Stimulated activated CD4-positive, alpha-beta T cell treated with anti-CD3 and anti-CD28 coated beads, Interleukin-15, amount 100 ng/mL, for 24 hours (primary cell): ENCODE results near the gene OR6C75.
"Not testable (repeated sequence)": the region's sequence is repeated elsewhere in the genome, so short reads cannot be mapped to it uniquely, and the experiment has no call there.

Experiments used
- DNase-seq: peaks from one replicate; pipeline ENCODE4 v3.0.0-alpha.2; 2020

Gene OR6C75

DNA sequence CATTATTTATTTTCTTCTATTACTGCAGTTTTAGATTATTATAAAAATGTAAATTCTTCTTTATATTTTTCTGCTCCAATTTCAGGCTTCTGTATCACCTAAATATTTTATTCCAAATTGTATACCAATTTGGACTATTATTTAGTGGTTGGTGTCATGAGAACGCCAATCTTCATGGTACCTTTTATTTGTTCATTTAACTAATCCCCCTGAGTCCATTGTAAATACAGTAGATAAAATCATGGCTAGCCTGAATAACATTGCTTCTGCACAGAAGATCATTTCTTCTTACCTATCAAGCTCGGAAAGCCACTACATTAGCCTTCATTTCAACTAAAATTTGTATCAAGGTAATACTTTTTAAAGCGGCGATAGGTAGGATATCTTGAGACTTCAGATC is at the start of gene OR6C75:
Gene OR6C75 (plus strand): TSS at position 301 of the 400 bp plus-strand sequence. CDS start 2,136 bp downstream, outside the sequence.
- no peak for DNase-seq

DNA sequence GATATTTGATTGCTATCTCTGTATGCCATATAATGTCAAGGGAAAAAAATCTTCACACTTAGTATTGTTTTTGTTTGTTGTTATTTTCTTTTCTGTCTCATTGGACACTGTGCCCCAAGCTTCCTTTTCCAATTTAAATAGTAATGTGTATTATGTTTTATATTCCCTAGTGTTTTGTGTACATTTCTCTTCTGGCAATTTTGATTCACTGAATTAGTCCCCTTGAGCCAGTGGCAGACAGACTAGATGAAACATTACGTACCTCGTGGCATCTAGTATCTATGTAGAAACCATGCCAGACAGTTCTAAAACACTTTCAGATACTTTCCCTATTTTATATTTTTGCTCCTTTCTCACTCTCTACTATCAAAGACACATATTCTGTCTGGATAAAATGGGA is 48.7 kb upstream of the OR6C75 start, which contains the start of gene OR6C1:
Gene OR6C1 (plus strand): TSS at position 301 of the 400 bp plus-strand sequence. CDS start 6,257 bp downstream, outside the sequence.
- DNase-seq, result no peak

DNA sequence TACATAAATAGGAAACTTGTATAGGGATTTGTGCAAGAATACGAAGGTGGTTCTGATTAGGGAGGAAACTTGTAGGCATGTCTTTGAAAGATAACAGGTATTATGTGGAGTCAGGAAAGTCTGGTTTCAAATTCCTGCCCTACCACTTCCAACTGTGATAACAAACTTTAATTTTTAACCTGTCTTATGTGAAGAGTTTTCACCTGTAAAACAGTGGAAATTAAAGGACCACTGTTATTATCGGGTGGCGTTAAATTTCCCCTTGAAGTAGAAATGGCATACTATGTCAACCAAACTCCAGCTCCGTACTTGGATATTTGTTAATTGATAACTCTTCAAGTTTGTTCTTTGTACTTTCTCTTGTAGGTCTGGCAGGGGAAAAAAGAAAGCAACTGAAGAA is 42.6 kb upstream of the OR6C75 start:
- DNase-seq, result no peak

DNA sequence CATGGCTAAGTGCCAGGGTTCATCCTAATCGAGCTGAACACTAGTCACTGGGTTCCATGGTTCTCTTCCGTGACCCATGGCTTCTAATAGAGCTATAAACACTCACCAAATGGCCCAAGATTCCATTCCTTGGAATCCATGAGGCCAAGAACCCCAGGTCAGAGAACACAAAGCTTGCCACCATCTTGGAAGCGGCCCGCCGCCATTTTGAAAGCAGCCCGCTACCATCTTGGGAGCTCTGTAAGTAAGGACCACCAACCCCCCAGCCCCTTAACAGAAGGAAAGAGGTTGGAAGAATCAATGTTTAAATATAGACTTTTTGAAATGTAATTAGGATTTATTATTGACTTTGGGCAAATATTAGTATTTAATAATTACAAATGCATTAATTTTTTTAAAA is 37.0 kb upstream of the OR6C75 start:
- DNase-seq, result not testable (repeated sequence)

DNA sequence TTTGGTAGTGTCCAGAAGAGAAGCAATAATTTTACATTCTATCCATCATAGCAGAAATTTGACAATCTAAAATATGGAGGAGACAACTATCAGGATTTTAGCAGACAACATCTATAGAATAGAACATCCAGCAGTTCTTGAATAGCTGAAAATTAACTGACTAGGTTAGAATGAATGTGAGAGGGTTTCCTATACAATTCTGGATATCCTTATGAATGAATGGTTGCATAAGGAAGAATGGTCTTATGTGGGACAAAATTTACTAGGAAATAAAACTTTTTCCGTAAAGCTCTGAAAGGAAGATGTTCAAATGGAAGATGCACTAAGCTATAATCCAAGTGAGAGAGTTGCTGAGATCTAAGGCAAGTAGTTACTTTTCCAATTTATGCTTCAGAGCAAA is 32.3 kb upstream of the OR6C75 start, which contains the start of gene OR6C3:
Gene OR6C3 (plus strand): TSS at position 301 of the 400 bp plus-strand sequence. CDS start 955 bp downstream, outside the sequence.
- no peak for DNase-seq

DNA sequence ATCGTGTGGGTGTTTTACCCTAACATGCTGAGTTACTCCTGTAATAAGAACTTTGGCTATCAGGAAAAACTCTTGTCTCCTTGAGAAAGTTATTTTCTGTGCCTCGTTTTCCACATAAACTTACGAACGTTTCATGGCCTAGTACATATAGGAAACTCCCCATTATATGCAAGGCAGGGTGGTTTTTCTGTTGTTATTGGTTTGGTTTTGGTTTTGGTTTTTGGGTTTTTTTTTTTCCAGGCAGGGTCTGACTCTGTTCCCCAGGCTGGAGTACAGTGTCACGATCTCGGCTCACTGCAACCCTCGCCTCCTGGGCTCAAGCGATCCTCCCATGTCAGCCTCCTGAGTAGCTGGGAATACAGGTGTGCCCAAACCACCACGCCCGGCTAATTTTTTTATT is 26.8 kb upstream of the OR6C75 start:
- DNase-seq, result no peak

DNA sequence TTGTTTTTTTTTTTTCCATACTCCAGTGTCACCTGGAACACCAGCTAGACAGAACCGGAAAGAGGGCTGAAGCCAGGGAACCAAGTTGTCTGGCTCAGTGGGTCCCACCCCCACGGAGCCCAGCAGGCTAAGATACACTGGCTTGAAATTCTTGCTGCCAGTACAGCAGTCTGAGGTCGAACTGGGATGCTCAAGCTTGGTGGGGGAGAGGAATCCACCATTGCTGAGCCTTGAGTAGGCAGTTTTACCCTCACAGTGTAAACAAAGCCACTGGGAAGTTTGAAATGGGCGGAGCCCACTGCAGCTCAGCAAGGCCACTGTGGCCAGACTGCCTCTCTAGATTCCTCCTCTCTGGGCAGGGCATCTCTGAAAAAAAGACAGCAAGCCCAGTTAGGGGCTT is 7.4 kb upstream of the OR6C75 start:
- not testable (repeated sequence) for DNase-seq

DNA sequence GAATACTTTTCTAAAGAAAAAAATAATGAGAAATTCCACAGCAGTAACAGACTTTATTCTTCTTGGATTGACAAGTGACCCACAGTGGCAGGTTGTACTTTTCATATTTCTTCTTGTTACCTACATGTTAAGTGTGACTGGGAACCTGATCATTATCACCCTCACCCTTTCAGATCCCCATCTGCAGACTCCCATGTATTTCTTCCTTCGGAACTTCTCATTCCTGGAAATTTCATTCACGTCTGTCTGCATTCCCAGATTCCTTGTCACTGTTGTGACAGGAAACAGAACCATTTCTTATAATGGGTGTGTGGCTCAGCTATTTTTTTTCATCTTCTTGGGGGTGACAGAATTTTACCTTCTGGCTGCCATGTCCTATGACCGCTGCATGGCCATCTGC is 2.3 kb downstream of the OR6C75 start:
- DNase-seq, result no peak

DNA sequence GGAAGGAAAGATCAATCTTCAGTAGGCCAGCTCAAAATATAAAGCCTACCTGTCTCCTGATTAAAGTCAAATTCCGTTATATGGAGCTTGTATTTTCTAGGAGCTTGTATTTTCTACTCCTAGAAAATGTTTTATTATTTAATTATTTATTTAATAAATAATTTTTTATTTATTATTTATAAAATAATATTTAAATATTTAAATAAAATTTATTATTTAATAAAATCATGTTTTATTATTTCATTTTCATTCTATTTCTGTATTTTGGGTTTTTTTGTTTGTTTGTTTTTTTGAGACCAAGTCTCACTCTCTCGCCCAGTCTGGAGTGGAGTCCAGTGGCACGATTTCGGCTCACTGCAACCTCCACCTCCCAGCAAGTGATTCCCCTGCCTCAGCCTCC is 9.7 kb downstream of the OR6C75 start:
- DNase-seq, result no peak

DNA sequence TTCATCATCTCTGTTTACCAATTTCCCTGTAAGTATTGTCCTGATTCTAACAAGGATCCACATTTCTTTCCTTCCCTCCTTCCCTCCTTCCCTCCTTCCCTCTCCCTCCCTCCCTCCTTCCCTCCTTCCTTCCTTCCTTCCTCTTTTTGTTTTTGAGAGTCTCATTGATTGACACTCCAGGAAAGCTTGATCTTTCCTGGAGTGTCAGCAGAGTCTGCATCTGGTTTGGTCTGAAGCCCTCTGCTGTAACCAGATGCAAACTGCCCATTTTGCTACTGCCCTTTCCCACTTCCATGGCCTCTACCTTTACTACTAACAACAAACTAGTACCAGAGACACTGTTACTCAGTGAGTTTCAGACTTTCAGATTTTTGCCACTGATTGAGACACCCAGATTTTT is 23.1 kb downstream of the OR6C75 start:
- DNase-seq, result no peak

DNA sequence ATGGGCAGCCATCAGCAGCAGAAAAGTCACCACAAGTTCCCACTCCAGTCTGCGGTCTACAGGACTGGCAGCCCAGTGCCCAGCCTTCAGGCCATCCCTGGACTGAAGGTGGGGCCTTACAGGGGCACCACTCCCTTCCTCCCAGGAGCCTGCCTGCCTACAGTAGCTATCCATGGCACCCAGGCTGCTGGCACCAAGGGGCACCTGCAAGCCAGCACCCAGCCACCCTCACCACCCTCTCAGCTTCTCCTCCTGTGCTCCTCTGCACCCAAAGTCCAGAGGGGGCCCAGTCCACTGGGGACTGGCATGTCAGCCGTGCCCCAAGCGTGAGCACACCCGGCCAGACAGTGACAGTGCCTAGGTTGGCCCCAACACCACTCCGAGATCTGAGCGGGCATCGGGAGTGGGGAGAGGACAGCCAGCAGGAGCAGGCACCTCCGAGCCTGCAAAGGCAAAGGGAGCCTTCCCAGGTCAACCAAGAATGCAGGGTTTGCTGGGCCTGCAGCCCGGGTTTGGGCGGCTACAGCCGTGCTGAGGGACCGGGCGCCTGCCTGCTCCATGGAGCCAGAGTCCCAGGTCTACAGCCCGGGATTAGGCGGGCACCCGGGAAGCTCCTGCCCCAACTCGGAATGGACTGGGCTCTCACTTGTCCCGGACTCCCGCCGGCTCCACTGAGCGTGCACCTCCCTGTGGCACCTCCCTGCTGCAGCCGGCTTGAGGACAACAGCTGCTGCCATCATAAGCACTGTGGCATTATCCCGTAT is 29.4 kb downstream of the OR6C75 start:
- DNase-seq, result no peak

DNA sequence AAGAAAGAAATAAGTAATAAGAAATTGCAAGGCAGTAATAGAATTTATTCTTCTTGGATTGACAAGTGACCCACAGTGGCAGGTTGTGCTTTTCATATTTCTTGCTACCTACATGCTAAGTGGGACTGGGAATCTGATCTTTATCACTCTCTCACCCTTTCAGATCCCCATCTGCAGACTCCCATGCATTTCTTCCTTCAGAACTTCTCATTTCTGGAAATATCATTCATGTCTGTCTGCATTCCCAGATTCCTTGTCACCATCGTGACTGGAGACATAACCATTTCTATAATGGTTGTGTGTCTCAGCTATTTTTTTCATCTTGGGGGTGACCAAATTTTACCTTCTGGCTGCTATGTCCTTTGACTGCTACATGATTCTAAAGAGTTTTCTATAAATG is 33.6 kb downstream of the OR6C75 start:
- DNase-seq, result no peak

DNA sequence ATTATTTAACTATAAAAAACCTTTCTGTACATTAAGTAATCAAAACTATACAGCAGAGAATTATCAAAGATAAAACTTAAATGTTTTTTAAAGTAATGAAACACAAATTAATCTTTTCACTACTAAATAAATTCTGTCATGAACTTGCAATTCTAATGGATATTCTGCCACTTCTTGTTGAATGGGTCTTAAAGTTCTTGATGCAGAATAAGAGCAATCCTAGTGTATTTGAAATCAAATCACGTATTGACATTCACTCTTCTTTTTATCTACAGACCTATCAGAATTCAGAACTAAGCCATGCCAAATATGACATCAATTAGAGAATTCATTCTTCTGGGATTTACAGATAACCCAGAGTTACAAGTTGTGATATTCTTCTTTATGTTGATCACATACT is 37.5 kb downstream of the OR6C75 start, which contains the start of gene OR6C65:
Gene OR6C65 (plus strand): TSS at position 301 of the 400 bp plus-strand sequence. CDS start 0 bp downstream, at position 301.
- DNase-seq, result no peak

DNA sequence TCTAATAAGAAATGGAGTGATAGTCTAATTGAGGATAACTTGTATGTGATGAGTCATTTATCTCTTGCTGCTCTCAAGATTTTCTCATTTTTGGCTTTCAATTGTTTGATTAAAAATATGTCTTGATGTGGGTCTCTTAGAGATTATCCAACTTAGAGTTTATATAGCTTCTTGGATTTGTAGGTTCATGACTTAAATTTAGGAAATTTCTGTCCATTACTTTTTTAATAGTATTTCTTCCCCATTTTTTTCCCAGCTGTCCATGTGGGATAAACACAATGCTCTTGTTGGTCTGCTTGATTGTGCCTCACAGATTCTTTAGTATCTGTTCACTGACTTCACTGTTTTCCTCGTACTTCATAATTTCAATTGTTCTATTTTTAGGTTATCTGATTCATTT is 45.1 kb downstream of the OR6C75 start:
- DNase-seq, result no peak

DNA sequence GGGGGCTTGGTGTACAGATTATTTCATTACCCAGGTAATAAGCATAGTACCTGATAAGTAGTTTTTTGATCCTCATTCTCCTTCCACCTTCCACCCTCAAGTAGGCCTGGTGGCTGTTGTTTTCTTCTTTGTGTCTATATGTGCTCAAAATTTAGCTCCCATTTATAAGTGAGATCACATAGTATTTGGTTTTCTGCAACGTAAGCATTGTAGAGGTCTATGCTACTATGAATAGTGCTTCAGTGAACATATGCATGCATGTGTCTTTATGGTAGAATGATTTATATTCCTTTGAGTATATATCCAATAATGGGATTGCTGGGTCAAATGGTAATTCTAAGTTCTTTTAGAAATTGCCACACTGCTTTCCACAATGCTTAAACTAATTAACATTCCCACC is 46.4 kb downstream of the OR6C75 start:
- not testable (repeated sequence) for DNase-seq

DNA sequence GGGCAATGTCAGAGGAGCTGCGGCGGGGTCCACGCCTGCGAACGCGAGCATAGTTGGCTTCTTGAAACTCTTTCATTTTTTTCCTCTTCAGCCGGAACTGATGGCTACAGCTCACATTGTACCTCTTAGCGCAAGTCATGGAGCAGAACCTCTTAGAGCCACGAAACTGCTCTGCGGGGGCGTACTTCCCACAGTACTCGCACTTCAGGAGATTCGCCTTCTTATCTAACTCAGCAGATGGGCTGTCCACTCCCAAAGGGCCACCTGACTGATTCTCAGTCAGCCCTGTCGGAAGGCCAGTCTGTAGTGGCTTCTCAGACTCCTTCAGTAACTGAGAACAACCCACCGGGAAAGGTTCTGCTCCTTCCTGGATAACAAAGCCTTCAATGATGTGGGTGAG is 49.4 kb downstream of the OR6C75 start:
- DNase-seq, result not testable (repeated sequence)

DNA sequence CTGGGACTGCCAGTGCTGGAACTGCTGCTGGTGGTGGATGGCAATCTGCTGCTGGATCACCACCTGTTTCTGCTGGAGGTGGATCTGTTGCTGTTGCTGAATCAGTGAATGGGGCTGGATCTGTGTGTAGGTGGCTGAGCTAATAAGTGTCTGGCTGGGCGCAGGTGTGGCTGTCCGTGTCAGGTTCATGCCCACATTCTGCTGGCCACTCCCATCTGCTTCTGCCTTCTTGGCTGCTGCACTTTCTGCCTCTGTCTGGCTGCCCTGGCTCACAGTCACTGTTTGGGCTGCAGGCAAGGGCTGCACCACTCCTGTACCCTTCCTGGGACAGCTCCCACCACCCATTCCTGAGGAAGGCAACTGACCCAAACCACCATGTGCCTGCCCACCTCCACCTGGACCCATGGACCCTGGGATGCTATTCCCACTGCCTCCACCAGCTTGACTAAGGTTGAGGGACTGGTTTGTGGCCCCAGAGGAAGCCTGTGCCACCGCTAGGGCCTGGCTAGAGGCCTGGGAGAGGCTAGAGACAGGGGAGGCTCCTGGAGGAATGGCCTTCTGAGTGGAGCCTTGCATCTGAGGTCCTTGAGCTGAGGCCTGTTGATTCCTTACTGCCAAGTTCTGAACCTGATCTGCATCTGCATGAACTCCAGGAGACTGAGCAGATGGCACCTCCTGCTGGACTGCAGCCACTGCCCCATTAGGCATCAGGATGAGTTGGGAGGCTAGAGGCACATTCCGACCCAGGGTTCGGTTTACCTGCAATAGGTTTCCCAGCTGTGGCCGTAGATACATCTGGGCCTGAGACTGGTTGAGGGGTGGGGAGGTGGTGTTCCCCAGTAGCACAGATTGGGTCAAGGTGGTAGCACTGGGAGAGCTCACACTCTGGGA is 51.0 kb downstream of the OR6C75 start:
- not testable (repeated sequence) for DNase-seq

DNA sequence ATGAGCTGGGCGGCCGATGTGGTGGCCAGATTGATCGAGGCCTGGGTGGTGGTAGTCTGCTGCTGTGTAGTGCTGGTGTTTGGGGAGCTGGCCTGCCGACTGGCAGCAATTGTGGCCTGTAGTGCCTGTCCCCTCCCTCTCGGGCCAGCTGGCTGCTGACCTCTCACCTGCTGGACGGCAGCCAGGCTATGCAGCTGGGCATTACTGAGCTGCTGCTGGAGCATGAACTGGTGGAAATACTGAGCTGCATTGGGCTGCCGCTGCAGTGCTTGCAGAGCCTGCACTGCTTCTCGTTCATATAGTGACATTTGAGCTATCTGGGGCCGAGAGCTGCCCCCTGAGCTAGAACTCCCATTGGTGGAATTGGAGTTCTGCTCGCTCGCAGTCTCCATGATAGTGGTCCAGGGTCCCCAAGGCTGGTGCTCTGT is 51.6 kb downstream of the OR6C75 start:
- DNase-seq, result not testable (repeated sequence)

DNA sequence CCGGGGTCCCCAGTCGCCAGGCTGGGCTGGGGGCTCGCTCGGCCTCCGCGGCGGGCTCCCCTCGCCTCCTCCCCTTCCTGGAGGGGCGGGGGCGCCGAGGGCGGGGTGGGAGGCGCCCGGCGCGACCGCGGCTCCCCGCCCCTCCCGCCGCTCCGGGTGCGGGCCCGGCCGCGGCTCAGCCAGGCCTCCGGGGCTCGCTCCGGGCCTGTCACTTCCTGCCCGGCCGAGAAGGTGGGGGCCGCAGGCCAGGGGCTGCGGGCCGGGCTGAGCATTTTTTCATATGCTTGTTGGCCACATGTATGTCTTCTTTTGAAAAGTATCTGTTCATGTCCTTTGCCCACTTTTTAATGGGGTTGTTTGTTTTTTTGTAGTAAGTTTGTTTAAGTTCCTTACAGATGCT is 52.1 kb downstream of the OR6C75 start:
- DNase-seq, result not testable (repeated sequence)

DNA sequence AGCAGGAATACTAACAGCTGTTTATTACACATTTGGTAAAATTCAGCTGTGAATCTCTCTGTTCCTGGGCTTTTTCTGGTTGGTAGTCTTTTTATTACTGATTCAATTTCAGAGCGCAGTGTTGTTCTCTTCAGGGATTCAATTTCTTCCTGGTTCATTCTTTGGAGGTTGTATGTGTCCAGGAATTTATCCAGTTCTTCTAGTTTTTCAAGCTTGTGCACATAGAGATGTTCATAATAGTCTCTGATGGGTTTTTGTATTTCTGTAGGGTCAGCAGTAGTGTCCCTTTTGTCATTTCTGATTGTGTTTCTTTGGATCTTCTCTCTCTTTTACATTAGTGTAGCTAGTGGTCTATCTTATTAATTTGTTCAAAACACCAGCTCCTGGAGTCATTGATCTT is 54.2 kb downstream of the OR6C75 start:
- DNase-seq, result no peak
